KOPT-K1 (cell line): Measurements from ENCODE around the gene MS4A15.
"Not testable (repeated sequence)": the region's sequence is repeated elsewhere in the genome, so short reads cannot be mapped to it uniquely, and the experiment has no call there.

Experiments used
- H3K27ac ChIP-seq: fragments of 200-600 bp; sonication (generic); 2 replicates; pipeline ENCODE4 v1.5.1; 2016; ENCODE audit warnings: antibody characterized with exemption, mild to moderate bottlenecking, low read depth, low read length; ENCODE audit not compliant: poor library complexity, severe bottlenecking
- H3K36me3 ChIP-seq: fragments of 200-600 bp; sonication (generic); 2 replicates; pipeline ENCODE4 v1.5.1; 2017; ENCODE audit warnings: antibody characterized with exemption, mild to moderate bottlenecking, low read length, moderate library complexity; ENCODE audit not compliant: insufficient read depth
- H3K9me3 ChIP-seq: fragments of 200-600 bp; sonication (generic); 2 replicates; pipeline ENCODE4 v1.5.1; 2017; ENCODE audit warnings: antibody characterized with exemption, low read length, mild to moderate bottlenecking; ENCODE audit not compliant: insufficient read depth, poor library complexity, severe bottlenecking

MS4A15 gene

GRCh38 chr11:60795291-60795690, 38.6 kb downstream of the MS4A15 start:
- no peak overlapping the region for H3K27ac ChIP-seq

GRCh38 chr11:60797846-60798630, 41.4 kb downstream of the MS4A15 start:
- Histone ChIP-seq H3K27ac (no peak overlapping the region), H3K36me3 (no peaks in the 10 kb centered on the region), H3K9me3 (no peaks in the 10 kb centered on the region)

More at GRCh38 chr11:60795291-60795690, 38.6 kb downstream of the MS4A15 start:
- no peaks in the 10 kb centered on the region for H3K36me3 ChIP-seq
- H3K9me3 ChIP-seq = peaks cover 9% of the 10 kb centered on the region

DNA sequence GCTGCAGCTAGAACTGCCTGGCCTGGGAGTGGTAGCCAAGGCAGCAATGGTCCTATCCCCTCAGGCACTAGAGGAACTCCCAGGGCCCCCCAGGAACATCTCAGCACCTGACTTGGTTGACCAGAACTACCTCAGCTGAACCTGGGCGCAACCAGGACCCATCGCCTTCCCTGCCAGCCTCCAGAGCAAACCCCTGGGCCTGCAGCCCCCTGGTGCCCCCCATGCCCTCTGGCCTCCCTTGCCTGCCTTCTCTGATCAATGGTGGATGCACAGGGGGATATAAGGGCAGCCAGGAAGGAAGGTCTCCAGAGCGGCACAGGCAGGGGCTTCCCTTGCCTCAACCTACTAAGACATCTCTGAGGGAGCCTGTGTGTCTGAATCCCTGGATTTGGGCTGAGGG, 42.0 kb downstream of the MS4A15 start:
- no peaks in the 10 kb centered on the region for H3K36me3 ChIP-seq
- H3K27ac ChIP-seq = no peak overlapping the region

GRCh38 chr11:60801194-60801593, 44.5 kb downstream of the MS4A15 start:
- Histone ChIP-seq H3K36me3 (no peaks in the 10 kb centered on the region), H3K27ac (no peak overlapping the region), H3K9me3 (no peaks in the 10 kb centered on the region)

More for the DNA sequence above, 42.0 kb downstream of the MS4A15 start:
- no peaks in the 10 kb centered on the region for H3K9me3 ChIP-seq

DNA sequence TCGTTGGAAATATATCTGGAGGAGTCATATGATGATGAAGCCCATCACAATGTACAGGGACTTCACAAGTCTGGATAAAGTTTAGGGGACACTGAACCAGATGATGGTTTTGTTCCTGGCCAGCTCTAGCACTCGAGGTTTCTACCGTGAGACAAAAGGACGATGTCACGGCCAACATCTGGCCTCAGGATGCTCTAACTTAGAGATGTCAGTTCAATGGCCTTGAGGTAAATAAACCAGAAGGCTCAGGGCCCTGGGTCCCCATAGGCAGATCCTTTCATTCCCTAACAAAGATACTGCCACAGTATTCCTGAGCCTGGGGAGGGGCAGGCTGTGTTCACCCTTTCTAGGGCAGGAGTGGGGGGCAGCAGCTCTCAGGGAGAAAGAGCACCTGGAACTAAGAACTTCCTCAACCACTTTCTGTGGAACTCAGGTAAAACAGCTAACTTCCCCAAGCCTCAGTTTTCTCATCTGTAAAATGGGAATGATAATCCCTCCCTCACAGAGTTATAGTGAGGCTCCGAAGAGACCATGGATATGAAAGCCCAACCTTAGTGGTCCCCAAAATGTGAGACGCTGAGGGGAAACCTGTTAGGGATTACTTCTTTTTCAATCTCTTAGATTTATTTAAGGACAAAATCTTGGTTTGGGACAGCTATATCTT, 46.7 kb downstream of the MS4A15 start:
- no peaks in the 10 kb centered on the region for H3K9me3 ChIP-seq
- H3K36me3 ChIP-seq = no peaks in the 10 kb centered on the region
- H3K27ac ChIP-seq = no peak overlapping the region

DNA sequence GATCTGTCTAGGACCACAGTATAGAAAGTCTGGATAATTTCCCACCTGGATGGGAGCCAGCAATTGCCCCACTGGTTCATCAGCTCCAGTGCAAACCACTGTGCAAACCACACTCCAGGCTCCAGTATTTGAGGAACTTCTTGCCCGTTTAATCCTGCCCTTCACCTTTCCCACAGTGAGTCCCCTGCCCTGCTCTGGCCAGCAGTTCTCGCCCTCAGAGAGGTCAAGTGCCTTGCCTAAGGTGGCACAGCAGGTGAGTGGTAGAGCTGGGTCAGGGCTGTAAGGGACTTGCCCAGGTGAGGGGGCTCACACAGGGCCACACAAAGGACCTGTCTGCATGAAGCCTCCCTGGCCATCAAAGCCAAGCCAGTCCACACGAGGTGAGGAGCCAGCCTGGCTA, 52.6 kb downstream of the MS4A15 start:
- Histone ChIP-seq H3K9me3 (no peaks in the 10 kb centered on the region), H3K36me3 (no peaks in the 10 kb centered on the region), H3K27ac (no peak overlapping the region)

GRCh38 chr11:60809691-60810090, 53.0 kb downstream of the MS4A15 start:
- Histone ChIP-seq H3K27ac (no peak overlapping the region), H3K36me3 (no peaks in the 10 kb centered on the region), H3K9me3 (no peaks in the 10 kb centered on the region)

- Histone ChIP-seq H3K36me3 (no peaks in the 10 kb centered on the region), H3K9me3 (no peaks in the 10 kb centered on the region), H3K27ac (no peak overlapping the region)
These were observed 53.5 kb downstream of the MS4A15 start for GRCh38 chr11:60810151-60810550.

DNA sequence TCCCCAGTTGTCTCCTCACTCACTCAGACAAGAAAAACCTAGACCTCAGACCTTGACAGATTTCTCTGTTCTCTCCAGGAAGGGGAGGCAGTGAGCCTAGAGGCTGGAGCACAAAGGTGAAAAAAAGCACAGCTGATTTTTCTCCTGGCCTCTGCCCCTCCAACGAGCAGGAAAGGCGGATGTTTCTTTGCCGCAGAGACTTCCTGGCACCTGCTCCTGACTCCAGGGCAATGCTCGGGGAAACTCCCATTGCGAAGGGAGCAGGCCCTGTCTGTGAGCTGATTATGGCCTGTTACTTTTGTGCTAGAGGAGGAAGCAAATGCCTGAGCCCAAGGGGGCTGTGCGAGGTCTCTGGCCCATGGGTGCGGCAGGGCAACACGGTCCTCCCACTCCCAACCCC, 53.9 kb downstream of the MS4A15 start:
- no peaks in the 10 kb centered on the region for H3K9me3 ChIP-seq
- no peaks in the 10 kb centered on the region for H3K36me3 ChIP-seq
- no peak overlapping the region for H3K27ac ChIP-seq

- Histone ChIP-seq H3K9me3 (peaks cover 14% of the 10 kb centered on the region), H3K27ac (no peak overlapping the region), H3K36me3 (no peaks in the 10 kb centered on the region)
These were observed 56.7 kb downstream of the MS4A15 start for GRCh38 chr11:60813324-60813723.

DNA sequence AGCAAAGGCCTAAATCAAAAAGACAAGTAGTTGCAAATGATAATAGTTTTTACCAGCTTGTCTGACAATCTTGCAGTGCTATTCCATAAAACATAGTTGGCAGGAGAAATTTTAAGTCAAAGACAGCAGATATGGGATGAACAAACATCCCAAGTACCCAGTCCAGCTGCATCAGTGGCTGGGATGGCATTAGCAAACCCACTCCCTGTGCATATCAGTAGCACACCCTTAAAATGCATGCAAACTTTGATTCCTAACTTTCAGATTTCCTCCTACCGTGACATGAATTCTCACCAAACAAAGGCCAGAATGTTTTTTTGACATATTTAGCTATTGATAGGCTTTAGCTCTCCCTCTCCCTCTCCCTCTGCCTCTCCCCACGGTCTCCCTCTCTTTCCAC, 57.4 kb downstream of the MS4A15 start:
- peaks cover 14% of the 10 kb centered on the region for H3K9me3 ChIP-seq
- no peaks in the 10 kb centered on the region for H3K36me3 ChIP-seq
- no peak overlapping the region for H3K27ac ChIP-seq

DNA sequence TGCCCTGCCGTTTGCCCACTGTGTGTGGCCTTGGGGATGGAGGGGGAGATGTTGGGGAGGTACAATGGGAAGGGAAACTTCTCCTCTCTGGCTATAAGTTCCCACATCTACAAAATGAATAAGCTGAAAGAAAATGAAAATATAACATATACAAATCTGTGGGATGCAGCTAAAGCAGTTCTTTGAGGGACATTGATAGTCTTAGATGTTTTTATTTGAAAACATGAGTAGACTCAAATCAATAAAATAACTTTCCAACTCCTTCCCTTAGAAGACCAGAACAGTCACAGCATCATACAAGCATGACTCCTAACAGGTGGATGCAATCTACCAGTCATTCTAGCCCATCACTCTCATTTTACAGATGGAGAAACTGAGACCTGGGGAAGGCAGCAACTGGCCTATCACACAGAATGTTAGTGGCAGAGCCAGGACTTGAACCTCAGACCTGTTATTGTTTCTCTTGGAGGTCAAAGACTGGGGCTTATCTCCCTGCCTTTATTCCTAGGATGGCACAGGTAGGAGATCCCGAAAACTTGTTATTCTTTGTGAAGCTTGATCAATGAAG, 60.0 kb downstream of the MS4A15 start:
- no peaks in the 10 kb centered on the region for H3K36me3 ChIP-seq
- H3K9me3 ChIP-seq = peaks cover 14% of the 10 kb centered on the region
- no peak overlapping the region for H3K27ac ChIP-seq

DNA sequence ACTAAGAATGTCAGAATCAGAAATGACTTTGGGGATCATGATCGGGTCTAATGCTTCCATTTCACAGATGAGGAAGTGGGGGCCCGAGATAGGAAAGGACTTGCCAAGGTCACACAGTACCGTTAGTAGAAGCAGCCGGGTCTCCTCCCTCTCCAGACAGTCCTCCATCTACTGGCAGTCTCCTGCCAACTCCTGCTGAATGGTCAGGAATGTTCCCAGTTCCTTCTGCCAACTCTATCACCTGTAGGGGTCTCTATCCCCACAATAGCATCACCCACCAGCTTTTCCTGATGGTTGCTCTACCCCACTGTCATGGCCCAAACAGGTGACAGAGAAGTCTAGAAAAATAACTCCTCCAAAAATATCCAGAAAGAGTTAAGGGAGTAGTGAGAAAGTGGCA, 61.4 kb downstream of the MS4A15 start:
- H3K27ac ChIP-seq = no peak overlapping the region
- no peaks in the 10 kb centered on the region for H3K36me3 ChIP-seq
- H3K9me3 ChIP-seq = peaks cover 14% of the 10 kb centered on the region

- Histone ChIP-seq H3K9me3 (peaks cover 6% of the 10 kb centered on the region), H3K27ac (peak overlapping the region; percentile 46), H3K36me3 (no peaks in the 10 kb centered on the region)
These were observed 65.3 kb downstream of the MS4A15 start for GRCh38 chr11:60821827-60822599.

DNA sequence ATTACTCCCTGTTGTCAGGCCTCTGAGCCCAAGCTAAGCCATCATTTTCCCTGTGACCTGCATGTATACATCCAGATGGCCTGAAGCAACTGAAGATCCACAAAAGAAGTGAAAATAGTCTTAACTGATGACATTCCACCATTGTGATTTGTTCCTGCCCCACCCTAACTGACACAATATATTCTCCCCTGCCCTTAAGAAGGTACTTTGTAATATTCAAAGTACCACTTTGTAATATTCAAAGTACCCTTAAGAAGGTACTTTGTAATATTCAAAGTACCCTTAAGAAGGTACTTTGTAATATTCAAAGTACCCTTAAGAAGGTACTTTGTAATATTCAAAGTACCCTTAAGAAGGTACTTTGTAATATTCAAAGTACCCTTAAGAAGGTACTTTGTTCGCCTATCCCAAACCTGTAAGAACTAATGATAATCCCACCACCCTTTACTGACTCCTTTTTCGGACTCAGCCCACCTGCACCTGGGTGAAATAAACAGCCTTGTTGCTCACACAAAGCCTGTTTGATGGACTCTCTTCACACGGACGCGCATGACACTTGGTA, 67.2 kb downstream of the MS4A15 start:
- H3K9me3 ChIP-seq, H3K27ac ChIP-seq, H3K36me3 ChIP-seq: not testable (repeated sequence)
